ENCODE data around the gene ZFR2.

Gene ZFR2

DNA sequence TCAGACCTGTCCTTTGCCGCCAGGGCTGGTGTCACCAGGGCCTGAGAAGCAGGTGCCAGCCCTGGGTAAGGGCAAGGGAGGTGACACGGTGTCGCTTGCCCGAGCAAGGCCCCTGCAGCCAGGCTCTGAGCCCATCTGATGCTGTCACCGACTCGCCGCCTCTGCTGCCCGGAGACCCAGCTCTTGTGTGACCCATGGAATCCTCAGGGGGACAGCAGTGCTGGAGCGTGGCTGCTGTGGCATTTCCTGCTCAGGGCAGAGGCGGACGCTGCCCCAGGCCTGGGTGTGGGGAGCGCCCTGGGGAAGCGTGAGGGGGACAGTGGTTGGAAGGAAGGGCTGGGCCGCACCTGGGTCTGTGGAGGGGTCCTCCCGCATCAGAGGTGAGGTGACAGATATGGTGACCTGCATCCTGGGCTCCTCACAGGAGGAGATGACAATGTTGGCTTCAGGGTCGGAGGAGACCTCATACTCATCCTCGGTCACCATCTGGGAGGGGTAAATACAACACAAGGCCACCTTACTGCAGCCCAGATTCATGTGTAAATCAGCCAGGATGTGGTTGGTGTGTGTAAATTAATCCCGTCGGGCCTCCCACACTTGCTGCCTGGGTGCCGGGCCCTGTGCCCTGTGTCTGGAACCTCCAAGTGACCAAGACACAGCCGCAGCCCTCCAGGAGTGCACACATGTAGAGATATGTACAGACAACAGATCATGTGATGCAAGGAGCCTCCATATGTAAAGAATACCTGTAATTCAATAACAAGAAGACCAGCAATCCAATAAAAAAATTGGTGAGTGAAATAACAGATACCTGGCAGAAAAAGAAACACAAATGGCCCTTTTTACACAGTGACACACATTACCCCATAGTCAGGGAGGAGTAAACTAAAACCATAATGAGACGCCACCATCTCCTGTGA lies 55.1 kb downstream of the ZFR2 start:
- DNase-seq (ENCODE audit: low read depth): no peak

DNA sequence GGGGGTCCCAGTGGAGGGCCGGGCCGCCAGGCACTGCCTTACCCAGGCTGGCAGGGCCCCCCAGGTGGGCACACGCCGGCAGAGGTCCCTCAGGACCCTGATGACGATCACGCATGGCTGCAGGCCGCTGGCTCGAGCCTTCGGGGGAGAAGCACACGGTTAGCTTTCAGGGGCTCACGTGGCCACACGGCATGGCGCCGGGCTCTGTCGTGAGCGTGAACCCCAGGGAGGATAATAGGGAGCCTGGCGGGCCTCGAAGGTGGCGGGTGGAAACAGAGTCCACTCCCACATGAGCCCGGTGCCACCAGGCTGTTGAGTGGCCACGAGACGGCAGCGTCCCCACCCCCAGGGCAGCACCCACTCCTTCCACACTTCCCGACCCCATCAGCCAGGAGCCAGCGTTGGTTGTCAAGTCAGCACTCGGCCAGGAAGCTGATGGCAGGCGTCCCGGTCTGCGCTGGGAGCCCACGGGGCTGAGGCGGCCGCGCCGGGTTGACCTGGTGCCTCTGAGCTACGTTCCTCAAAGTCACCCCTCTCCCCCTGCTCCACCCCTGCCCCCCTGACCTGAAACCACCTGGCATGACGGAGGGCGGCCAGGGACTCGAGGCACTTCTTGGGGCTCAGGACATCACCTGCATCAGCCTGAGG lies 58.0 kb downstream of the ZFR2 start:
- DNase-seq (ENCODE audit: low read depth): no peak

DNA sequence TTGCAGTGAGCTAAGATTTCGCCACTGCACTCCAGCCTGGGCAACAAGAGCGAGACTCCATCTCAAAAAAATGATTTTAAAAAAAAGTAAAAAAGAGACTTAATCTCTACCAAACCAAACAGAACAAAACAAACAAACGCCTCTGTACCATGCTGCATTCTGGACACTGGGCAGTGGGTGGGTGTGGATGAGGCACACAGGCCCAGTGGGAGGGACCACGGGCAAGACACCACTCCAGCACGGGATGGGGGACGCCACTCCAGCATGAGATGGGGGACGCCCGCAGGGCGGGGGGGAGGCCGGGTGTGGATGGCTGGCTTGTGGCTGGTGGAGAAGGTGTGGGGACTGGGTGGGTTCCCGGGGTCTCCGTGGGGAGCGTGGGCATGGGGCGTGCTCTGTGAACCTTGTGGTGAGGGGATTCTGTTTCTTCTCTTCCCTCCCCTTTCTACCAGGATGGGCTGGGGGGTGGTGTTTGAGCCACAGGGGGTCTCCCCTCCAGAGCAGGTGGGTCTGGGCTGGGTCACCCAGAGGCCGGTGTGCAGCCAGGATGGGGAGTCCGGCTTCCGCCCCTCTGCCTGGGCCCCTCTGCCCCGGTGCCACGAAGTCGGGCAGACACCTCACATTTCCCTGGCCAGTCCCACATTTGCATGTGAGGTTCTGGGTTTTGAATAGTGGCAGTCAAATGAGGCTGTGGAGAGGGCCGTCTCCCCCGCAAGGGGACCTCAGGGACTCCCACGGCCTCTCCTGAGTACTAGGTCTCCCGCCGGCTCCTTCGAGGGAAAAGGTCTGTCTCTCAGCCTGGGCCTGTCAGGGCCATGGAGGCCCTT lies 58.7 kb downstream of the ZFR2 start:
- DNase-seq (ENCODE audit: low read depth): no peak

DNA sequence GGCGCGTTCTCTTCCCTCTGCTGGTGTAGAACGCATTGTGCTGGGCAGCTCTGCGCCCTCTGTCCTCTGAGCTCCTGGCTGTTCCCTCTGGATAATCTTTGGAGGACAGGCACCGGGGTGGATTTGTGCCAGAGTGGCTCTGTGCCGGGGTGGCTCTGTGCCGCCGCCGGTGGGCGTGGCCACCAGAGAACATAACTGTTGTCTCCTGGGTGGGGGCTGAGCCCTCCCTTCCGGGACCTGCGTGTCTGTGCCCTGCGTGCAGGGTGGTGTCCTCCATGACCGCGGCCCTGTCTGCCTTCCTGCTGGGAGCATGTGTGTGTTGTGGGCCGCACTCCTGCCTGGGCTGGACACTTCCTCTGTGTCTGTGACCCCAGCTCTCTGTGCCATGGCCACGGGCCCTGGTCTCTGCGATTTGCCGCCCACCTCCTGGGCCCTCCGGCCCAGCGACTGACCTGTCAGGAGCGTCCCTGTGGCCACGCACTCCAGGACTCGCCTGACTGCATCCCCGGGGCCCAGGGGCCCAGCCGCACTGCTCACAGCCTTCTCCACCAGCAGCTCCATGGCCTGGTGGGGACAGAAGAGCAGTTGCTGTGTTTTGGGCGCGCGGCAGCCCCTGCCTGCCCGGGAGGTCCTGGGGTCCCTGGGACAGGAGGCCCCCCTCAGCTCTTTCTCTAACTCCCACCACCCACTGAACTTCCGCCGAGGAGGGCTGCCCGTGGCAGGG lies 60.3 kb downstream of the ZFR2 start:
- no peak for DNase-seq (ENCODE audit: low read depth)

DNA sequence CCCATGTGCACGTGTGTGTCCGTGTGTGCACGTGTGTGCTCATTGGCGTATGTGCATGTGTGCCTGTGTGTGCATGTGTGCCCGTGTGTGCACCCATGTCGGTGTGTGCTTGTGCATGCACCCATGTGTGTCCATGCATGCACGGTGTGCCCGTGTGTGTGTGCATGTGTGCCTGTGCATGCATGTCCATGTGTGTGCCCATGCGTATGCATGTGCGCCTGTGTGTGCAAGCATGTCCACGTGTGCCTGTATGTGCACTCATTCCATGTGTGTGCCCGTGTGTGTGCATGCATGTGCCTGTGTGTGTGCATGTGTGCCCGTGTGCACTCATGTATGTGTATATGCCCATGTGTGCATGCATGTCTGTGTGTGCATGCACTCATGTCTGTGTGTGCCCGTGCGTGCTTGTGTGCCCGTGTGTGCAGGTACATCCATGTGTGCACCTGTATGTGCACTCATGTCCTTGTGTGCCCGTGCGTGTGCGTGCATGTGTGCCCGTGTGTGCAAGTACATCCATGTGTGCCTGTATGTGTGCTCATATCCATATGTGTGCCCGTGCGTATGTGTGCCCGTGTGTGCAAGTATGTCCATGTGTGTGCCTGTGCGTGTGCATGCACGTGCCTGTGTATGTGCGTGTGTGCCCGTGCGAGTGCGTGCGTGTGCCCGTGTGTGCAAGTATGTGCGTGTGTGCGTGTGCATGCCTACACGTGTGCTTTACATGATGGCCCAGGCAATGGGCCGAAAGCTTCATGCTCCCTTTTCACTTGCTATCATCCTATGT lies 61.1 kb downstream of the ZFR2 start:
- no peak for DNase-seq (ENCODE audit: low read depth)

DNA sequence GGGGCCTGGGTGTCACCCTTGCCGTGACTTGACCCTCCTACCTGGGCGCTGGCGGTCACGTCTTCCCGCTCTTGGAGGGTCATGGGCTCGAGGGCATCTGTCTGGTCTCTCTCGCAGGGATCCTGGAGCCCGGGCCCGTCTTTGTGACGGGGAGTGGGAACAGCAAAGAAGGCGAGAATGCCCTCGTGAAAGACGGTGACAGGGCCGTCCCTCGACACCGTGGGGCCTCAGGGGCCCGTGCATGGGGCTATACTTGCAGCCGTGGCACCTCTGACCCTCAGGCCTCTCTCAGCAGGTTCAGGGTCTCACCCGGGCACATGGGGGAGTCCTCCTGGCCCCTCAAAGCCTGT lies 61.7 kb downstream of the ZFR2 start:
- no peak for DNase-seq (ENCODE audit: low read depth)

DNA sequence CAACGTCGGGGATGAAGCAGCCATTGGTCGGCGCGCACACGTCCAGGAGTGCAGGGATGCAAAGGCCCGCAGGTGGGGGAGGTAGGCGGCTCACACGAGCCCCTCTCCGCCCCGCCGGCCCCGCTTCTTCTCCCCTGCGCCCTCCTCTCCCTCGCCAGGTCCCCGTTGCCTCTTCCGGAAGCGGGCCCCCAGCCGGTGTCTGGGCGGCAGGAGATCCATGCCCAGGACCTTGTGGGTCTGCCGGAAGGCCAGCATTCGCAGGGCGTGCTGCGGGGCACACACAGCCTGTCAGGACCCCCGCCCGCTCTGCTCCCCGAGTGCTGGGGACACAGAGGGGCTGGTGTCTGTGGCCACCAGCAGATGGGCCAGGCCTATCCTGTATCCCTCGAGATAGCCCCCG lies 63.0 kb downstream of the ZFR2 start:
- no peak for DNase-seq (ENCODE audit: low read depth)

DNA sequence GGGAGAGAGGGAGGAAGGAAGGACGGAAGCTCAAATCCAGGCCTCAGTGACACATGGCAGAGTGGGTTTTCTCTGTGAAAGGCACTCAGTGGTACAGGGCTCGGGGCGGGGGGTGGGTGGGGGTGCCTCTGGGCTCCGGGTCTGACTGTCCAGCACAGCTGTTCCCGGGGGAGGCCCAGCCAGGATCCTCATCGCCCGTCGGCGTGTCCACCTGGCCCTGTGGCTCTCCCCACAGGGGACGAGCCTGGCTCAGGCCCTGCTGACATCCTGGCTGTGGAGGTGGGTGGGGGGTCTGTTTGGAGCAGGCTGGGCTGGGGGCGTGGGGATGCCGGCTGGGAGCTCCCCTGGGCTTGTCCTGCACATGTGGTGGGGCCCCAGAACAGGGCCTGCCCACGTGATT lies 64.4 kb downstream of the ZFR2 start:
- DNase-seq (ENCODE audit: low read depth): no peak

DNA sequence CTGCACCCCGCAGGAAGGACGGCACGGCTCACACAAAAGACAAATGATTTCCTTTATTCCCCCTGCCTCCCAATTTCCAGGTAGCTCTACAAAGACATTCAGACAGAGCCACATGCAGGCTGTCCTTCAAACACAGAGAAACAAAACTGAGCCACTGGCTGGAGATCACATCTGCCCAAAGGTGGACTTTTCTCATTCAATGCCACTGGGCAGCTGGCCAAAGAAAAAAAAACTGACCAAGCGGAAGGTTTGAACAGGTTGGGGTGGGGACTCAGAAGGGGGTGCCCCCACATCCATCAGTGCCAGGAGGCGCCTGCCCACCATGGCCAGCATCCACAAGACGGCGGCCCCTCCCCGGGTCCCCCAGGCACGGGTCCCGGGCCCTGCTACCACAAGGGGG lies 64.9 kb downstream of the ZFR2 start:
- DNase-seq (ENCODE audit: low read depth): no peak

DNA sequence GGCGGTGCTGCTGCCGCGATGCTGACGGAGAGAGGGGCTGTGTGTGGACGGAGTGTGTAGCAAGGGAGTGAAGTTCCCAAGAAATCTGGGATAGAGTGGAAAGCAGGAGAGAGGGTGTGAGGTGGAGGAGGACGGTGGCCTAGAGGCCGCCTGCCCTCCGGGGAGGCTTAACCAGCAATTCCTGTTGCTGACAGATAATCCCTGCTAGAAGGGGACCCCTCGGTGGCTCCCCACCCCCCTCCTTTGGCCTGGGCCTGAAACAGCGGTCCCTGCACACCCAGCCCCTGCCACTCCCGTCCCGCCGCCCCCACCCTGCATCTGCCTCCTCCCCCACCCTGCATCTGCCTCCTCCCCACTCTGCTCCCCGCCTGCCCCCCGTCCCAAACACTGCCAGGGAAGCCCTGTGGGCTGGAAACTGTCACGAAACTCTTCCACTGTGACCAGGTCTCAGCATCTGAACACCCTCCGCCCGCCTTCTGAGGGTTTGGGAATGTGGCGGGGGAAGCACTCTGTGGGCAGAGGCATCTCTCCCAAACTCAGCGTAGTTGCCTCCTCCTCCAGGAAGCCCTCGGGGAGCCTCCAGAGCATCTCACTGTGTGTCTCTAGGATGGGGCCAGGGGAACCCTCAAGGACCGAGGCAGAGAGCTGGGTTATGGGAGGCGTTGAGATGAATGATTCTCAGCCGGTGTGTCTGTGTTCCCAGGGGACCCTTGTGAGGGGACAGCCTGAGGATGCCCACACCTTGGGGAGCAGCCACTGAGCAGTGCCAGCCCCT lies 65.5 kb downstream of the ZFR2 start:
- DNase-seq (ENCODE audit: low read depth): no peak

DNA sequence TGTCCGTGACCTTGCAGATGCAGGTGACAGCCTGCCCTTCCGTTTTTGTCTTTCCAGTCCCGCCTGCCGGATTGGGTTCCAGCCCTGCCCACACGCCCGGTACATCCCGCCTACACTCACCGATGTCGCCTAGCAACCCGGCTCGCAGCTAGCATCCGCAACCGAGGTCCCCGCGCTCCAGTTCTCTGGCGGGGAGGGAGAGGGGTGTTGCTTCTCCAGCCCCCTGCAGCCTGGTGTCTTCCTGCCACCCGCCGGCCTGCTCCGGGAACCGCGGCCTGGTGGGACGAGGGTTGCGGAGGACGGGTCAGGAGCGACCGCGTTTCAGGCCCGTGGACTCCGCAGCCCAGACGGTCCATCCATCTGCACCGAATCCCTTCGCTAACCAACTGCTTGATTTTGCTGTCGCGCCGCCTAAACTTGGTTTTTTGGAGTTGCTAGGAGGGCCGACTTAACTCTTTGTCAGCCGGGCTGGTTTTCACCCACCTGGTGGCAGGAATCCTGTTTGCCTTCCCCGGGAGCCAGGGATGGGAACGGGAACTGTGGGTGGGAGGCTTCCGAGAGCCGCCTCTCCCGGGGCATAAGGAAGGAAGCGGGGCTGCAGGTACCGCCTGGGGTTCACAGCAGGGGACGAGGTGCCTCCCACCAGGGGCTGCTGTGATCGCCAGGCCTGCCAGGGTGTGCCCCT lies 67.3 kb downstream of the ZFR2 start:
- no peak for DNase-seq (ENCODE audit: low read depth)

DNA sequence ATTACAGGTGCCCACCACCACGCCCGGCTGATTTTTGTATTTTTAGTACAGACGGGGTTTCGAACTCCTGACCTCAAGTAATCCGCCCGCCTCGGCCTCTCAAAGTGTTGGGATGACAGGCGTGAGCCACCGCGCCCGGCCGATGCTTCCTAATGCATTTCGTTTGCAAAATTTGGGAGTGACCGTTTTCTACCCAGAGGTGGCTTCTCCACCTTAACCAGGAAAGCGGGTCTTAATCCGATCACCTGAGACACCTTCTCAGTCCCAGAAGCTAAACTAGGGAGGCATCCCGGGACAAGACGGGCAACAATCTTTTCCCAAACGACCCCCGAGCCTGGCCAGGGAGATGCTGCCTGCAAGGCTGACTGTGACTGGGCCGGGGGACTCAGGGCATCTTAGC lies 67.8 kb downstream of the ZFR2 start:
- DNase-seq (ENCODE audit: low read depth): no peak

DNA sequence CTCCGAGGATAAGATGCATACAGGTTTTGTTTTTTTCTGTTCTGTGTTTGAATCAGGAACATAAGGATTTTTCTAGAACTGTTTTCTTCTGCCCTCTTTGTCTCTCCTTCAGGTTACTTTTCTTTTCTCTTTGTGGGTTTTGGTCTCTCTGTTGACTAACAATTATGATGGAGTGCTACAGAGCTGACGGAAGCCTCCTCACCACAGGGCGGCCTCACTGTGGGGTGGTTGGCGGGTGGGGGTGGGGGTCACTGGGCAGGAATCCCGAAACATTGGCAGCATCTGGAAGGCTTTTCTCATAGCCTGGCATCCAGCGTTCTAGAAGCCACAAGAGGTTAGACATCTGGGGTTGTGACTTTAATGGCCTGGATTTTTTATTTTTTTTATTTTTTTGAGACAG lies 70.7 kb downstream of the ZFR2 start:
- no peak for DNase-seq (ENCODE audit: low read depth)

DNA sequence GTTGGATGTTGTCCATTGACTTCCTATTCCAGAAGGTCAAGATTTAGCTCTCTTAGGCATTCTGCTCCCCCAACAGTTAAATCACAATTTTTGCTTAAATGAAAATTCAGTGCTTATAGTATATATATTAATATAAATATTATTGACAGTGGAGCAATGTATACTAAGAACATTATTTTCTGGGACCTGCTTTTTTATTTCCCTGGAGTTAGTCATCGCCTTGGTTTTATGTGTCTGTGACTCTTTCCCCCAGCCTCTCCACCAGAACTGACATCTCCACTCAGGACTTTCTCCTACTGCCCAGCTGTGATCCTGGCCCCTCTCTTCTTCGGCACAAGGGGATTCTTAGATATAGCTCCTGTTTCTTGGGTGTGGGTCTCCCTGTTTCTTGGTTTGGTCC lies 72.5 kb downstream of the ZFR2 start:
- no peak for DNase-seq (ENCODE audit: low read depth)

DNA sequence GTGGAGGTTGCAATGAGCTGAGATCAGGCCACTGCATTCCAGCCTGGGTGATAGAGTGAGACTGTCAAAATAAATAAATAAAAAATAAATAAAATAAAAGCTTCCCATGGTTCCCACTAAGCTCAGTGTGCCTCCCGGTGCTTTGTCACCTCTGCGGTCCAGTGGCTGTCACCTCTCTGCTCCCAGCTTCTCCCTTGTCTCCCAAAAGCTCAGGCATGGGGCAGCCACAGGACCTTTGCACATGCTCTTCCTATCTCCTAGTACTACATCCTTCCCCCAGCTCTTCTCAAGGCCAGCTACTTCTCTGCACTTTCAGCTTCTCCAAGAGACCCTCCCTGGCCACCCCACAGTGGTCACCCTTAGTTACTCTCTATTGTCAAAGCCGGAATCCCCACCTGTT lies 75.0 kb downstream of the ZFR2 start:
- DNase-seq (ENCODE audit: low read depth): no peak

DNA sequence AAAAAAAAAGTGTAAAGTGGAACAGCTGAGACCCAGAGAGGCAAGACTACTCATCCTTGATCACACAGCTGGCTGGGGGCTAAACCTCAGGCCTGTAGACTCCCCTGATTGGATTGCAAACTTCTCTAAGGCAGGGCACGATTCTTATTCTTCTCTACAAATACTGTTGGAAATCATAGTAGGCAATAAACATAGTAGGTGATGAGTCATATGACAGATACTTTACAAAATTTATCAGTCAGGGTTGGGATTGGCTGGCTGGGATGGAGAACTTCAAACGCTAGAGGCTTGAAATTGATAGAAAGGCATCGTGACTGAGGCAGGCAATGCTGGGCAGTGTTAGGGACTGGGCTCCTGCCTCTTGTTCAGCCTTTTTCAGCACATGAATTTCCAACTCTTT lies 76.7 kb downstream of the ZFR2 start:
- no peak for DNase-seq (ENCODE audit: low read depth)

DNA sequence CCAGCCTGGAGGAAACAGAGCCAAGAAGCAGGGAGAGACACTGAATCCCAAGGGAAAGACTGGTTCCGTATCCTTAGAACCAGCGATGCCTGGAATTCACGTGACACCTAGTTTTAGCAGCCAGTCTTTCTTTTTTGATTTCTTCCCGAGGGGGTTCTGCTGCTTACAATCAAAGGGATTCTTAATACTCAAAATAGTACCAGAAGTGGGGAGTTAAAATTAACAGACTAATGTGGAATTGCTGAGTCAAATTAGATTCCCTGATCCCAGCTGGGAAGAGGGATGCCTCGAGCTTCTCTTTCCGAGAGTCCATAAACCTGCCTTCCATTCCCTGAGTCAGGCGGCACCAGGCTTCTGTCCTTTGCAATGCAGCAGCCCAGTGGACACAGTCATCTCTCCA lies 77.9 kb downstream of the ZFR2 start:
- DNase-seq (ENCODE audit: low read depth): no peak

DNA sequence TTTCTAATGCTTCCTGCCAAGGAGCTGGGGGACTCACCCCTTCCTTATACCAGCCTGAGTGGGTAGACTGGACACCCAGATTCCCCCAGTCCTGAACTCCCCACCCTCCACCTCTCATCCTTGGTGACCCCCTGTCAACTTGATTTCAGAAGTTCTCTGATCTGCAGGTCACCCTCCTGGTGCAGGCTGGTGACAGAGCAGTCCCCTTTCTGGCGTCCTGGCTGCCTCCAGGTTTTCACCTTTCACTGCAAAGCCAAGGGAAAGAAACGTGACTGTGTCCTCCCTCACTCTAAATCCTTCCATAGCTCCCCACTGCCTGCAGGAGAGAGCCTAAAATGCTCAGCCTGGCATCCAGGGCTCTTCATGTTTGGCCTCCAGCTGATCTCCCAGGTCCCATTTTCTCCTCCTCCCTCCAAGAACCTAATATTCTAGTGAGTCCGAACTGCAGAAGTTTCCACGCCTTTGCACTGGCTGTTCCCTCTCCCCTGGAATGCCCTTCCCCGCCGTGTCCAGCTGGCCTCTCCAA lies 78.6 kb downstream of the ZFR2 start:
- DNase-seq (ENCODE audit: low read depth): no peak

DNA sequence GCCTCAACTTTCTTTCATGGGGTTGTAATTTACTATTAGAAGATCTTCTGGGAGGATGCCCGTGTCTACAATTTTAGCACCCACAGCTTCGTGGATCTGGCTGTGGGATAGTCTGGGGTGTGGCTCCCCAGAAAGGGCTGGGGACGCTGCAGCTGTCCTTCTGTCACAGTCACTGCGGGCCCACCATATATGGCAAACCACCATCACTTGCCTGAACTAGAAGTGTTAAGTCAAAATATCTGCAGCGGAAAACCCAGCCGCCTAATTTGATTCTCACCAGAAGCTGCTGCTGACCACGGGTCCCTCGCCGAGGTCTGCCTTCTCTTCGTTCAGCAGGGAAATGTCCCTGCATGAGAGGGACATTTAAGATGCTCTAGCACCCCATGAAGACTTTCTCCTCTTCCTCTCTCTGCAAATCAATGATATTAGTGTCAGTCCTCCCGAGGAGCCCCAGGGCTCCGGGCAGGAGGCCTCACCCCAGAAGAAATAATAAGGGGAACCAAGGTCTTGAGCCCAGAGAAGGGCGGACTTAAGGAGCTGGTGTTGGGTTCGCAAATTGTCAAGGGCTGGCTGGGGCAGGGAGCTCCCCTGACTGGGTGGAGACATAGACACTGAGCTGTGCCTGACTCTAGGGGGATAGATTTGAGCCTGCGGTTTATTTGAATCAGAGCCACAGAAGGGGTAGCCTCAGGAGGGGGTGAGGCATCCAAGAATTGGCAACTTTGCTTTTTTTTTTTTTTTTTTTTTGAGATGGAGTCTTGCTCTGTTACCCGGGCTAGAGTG lies 79.7 kb downstream of the ZFR2 start:
- DNase-seq (ENCODE audit: low read depth): no peak

Data from stimulated activated CD8-positive, alpha-beta memory T cell treated with anti-CD3 and anti-CD28 coated beads, Interleukin-15, amount 100 ng/mL, for 24 hours (primary cell).